ENCODE data around the gene PAXIP1. TPM values are rescaled to one million over a fixed set of nuclear protein-coding genes. Genes with fewer than 3 reads are reported as not detected.

PAXIP1 gene
- total RNA-seq, 1 experiment from 2014 or later: 15.3 TPM

- H3K36me3 ChIP-seq (ENCODE audit: low read depth, low read length): peaks cover 15% of the 10 kb centered on the region
- H3K9me3 ChIP-seq (ENCODE audit: low read length): no peaks in the 10 kb centered on the region
- H3F3A ChIP-seq (ENCODE audit: low read length, unreplicated experiment): no peaks in the 10 kb centered on the region
- no peaks in the 10 kb centered on the region for H3K79me2 ChIP-seq (ENCODE audit: low read length)
- no peak overlapping the region for H3K4me3 ChIP-seq (ENCODE audit: low read length)
- no peaks in the 10 kb centered on the region for H3K27me3 ChIP-seq (ENCODE audit: low read length)
- H3K27ac ChIP-seq (ENCODE audit: low read length): no peak overlapping the region
- H3K4me2 ChIP-seq (ENCODE audit: low read length): no peak overlapping the region
- no peaks in the 10 kb centered on the region for H3K4me1 ChIP-seq (ENCODE audit: insufficient read depth, low read length)
- intact Hi-C loops (cut with micrococcal nuclease): no loop called here
- TF ChIP-seq, protein P1, sequence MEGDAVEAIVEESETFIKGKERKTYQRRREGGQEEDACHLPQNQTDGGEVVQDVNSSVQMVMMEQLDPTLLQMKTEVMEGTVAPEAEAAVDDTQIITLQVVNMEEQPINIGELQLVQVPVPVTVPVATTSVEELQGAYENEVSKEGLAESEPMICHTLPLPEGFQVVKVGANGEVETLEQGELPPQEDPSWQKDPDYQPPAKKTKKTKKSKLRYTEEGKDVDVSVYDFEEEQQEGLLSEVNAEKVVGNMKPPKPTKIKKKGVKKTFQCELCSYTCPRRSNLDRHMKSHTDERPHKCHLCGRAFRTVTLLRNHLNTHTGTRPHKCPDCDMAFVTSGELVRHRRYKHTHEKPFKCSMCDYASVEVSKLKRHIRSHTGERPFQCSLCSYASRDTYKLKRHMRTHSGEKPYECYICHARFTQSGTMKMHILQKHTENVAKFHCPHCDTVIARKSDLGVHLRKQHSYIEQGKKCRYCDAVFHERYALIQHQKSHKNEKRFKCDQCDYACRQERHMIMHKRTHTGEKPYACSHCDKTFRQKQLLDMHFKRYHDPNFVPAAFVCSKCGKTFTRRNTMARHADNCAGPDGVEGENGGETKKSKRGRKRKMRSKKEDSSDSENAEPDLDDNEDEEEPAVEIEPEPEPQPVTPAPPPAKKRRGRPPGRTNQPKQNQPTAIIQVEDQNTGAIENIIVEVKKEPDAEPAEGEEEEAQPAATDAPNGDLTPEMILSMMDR (conservative IDR thresholded peaks at IDR 0.05; ENCODE audit: low read depth, low read length): no peak
- no peak for TF ChIP-seq EZH2 (IDR thresholded peaks at IDR 0.05; ENCODE audit: low read length, unreplicated experiment)
- no peak for TF ChIP-seq EZH2phosphoT487 (IDR thresholded peaks at IDR 0.05; ENCODE audit: borderline replicate concordance, low read length)
- ChIA-PET POLR2A (ENCODE audit: unreplicated experiment) (no interaction called here), CTCF (no interaction called here)
- H4K20me1 ChIP-seq (ENCODE audit: low read length): no peaks in the 10 kb centered on the region
- no peaks in the 10 kb centered on the region for H3K9me2 ChIP-seq (replicated peaks; ENCODE audit: low read length)
- H2AFZ ChIP-seq (ENCODE audit: low read length): no peak overlapping the region
- DNase-seq (no peak), ATAC-seq (no peak)
- no TSS peak for BruUV-seq (replicated peaks)
- no peak overlapping the region for H3K9ac ChIP-seq (ENCODE audit: low read length)
Measured at GRCh38 chr7:154986200-154986945, 16.6 kb downstream of the PAXIP1 start.

- Histone ChIP-seq H3K27me3 (ENCODE audit: low read length) (no peaks in the 10 kb centered on the region), H3K4me1 (ENCODE audit: insufficient read depth, low read length) (no peaks in the 10 kb centered on the region), H3K36me3 (ENCODE audit: low read depth, low read length) (peaks cover 9% of the 10 kb centered on the region), H3K4me2 (ENCODE audit: low read length) (no peak overlapping the region), H3F3A (ENCODE audit: low read length, unreplicated experiment) (no peaks in the 10 kb centered on the region), H3K79me2 (ENCODE audit: low read length) (no peaks in the 10 kb centered on the region), H3K9me3 (ENCODE audit: low read length) (no peaks in the 10 kb centered on the region), H2AFZ (ENCODE audit: low read length) (no peak overlapping the region), H3K9ac (ENCODE audit: low read length) (no peak overlapping the region), H3K27ac (ENCODE audit: low read length) (no peak overlapping the region), H3K4me3 (ENCODE audit: low read length) (no peak overlapping the region), H4K20me1 (ENCODE audit: low read length) (no peaks in the 10 kb centered on the region), H3K9me2 (replicated peaks; ENCODE audit: low read length) (no peaks in the 10 kb centered on the region)
- ChIA-PET POLR2A (ENCODE audit: unreplicated experiment) (no interaction called here), CTCF (no interaction called here)
- ATAC-seq: no peak
- BruUV-seq (replicated peaks): no TSS peak
- no peak for DNase-seq
- no peak for TF ChIP-seq EZH2phosphoT487 (IDR thresholded peaks at IDR 0.05; ENCODE audit: borderline replicate concordance, low read length)
- TF ChIP-seq, protein P1 (conservative IDR thresholded peaks at IDR 0.05; ENCODE audit: low read depth, low read length): no peak
- TF ChIP-seq EZH2 (IDR thresholded peaks at IDR 0.05; ENCODE audit: low read length, unreplicated experiment): no peak
- intact Hi-C loops (cut with micrococcal nuclease): no loop called here
Measured at GRCh38 chr7:154985230-154985629, 17.7 kb downstream of the PAXIP1 start.

GRCh38 chr7:154984601-154985188 is 18.2 kb downstream of the PAXIP1 start:
- Histone ChIP-seq H3K9ac (ENCODE audit: low read length) (no peak overlapping the region), H3K4me3 (ENCODE audit: low read length) (no peak overlapping the region), H3K9me2 (replicated peaks; ENCODE audit: low read length) (no peaks in the 10 kb centered on the region), H3K4me2 (ENCODE audit: low read length) (no peak overlapping the region), H3K4me1 (ENCODE audit: insufficient read depth, low read length) (no peaks in the 10 kb centered on the region), H3K79me2 (ENCODE audit: low read length) (no peaks in the 10 kb centered on the region), H3F3A (ENCODE audit: low read length, unreplicated experiment) (no peaks in the 10 kb centered on the region), H3K36me3 (ENCODE audit: low read depth, low read length) (peaks cover 9% of the 10 kb centered on the region), H2AFZ (ENCODE audit: low read length) (no peak overlapping the region), H4K20me1 (ENCODE audit: low read length) (no peaks in the 10 kb centered on the region), H3K9me3 (ENCODE audit: low read length) (no peaks in the 10 kb centered on the region), H3K27ac (ENCODE audit: low read length) (no peak overlapping the region), H3K27me3 (ENCODE audit: low read length) (no peaks in the 10 kb centered on the region)
- DNase-seq: no peak
- no TSS peak for BruUV-seq (replicated peaks)
- no peak for ATAC-seq
- CTCF ChIA-PET: no interaction called here
- TF ChIP-seq, protein P1 (conservative IDR thresholded peaks at IDR 0.05; ENCODE audit: low read depth, low read length): no peak
- no peak for TF ChIP-seq EZH2phosphoT487 (IDR thresholded peaks at IDR 0.05; ENCODE audit: borderline replicate concordance, low read length)
- no peak for TF ChIP-seq EZH2 (IDR thresholded peaks at IDR 0.05; ENCODE audit: low read length, unreplicated experiment)
- POLR2A ChIA-PET (ENCODE audit: unreplicated experiment): no interaction called here
- intact Hi-C loops (cut with micrococcal nuclease): no loop called here

All from PC-3 (cell line).